CD14-positive monocyte (primary cell): ENCODE results near the gene LMNTD2. TPM values are rescaled to one million over a fixed set of nuclear protein-coding genes. Genes with fewer than 3 reads are reported as not detected.

Source experiments
- DNase-seq, 3 donors: peaks; one replicate each; pipeline ENCODE4 v3.0.0-alpha.2; 2011 to 2022
- H2AFZ ChIP-seq: 2 replicates; pipeline ENCODE4 v1.6.0; 2012; ENCODE audit warnings: mild to moderate bottlenecking, low read depth, low read length, inconsistent platforms; ENCODE audit not compliant: insufficient read depth, poor library complexity, severe bottlenecking
- H3K27ac ChIP-seq, 2 donors: 1 replicate in 1 of 2; 2 replicates in 1 of 2; pipeline ENCODE4 v1.5.1; 2012 to 2013; ENCODE audit warnings: low read length in 2 of 2, control low read depth in 1 of 2, inconsistent platforms in 1 of 2, low read depth in 1 of 2, mild to moderate bottlenecking in 1 of 2
- H3K27me3 ChIP-seq, 2 donors: one replicate each; pipeline versions ENCODE4 v1.6.0 to v1.6.1; 2011 to 2013; ENCODE audit warnings: low read length in 2 of 2; ENCODE audit not compliant: control insufficient read depth in 2 of 2, insufficient read depth in 2 of 2
- H3K36me3 ChIP-seq, 2 donors: replicated peaks in 1 of 2; 1 replicate in 1 of 2; 2 replicates in 1 of 2; pipeline versions ENCODE4 v1.5.1 to v1.6.1; 2012 to 2013; ENCODE audit warnings: low read length in 2 of 2, control low read depth in 1 of 2, inconsistent platforms in 1 of 2, mild to moderate bottlenecking in 1 of 2; ENCODE audit not compliant: insufficient read depth in 2 of 2, control insufficient read depth in 1 of 2
- H3K4me1 ChIP-seq, 2 donors: 1 replicate in 1 of 2; 2 replicates in 1 of 2; pipeline versions ENCODE4 v1.5.1 to v1.6.1; 2012 to 2013; ENCODE audit warnings: low read length in 2 of 2, control low read depth in 1 of 2, inconsistent platforms in 1 of 2, mild to moderate bottlenecking in 1 of 2, moderate library complexity in 1 of 2; ENCODE audit not compliant: insufficient read depth in 2 of 2, control insufficient read depth in 1 of 2
- H3K4me2 ChIP-seq: replicated peaks from 2 replicates; pipeline ENCODE3; 2012; ENCODE audit warnings: low read length, moderate library complexity, mild to moderate bottlenecking; ENCODE audit not compliant: poor library complexity, severe bottlenecking; ENCODE audit errors: extremely low read depth
- H3K4me3 ChIP-seq, 3 experiments: fragments of 200-600 bp in 1 of 3; sonication (generic) in 1 of 3; replicated peaks in 1 of 3; 1 replicate in 2 of 3; 2 replicates in 1 of 3; pipeline ENCODE4 v1.5.1; 2011 to 2013; ENCODE audit warnings: low read length in 3 of 3, mild to moderate bottlenecking in 3 of 3, control low read depth in 2 of 3, low read depth in 2 of 3, inconsistent platforms in 1 of 3, moderate library complexity in 1 of 3
- H3K79me2 ChIP-seq: 2 replicates; pipeline ENCODE4 v1.6.0; 2012; ENCODE audit warnings: mild to moderate bottlenecking, control low read depth, inconsistent platforms, low read length, moderate library complexity; ENCODE audit not compliant: insufficient read depth
- H3K9ac ChIP-seq: 2 replicates; pipeline ENCODE4 v1.6.0; 2017; ENCODE audit warnings: low read length, mild to moderate bottlenecking; ENCODE audit not compliant: insufficient read depth, poor library complexity, severe bottlenecking
- H3K9me3 ChIP-seq, 2 donors: replicated peaks in 1 of 2; 1 replicate in 1 of 2; 2 replicates in 1 of 2; pipeline versions ENCODE4 v1.5.1 to v1.6.1; 2012 to 2013; ENCODE audit warnings: low read length in 2 of 2, control low read depth in 1 of 2; ENCODE audit not compliant: control insufficient read depth in 1 of 2, insufficient read depth in 1 of 2
- H4K20me1 ChIP-seq: 2 replicates; pipeline ENCODE4 v1.6.0; 2012; ENCODE audit warnings: mild to moderate bottlenecking, low read length, control low read depth, moderate library complexity; ENCODE audit not compliant: insufficient read depth
- H3K27ac Mint-ChIP-seq, 7 donors: one replicate each; pipeline ENCODE4 v1.8.0; 2020; ENCODE audit warnings: mild to moderate bottlenecking in 7 of 7, mixed read lengths in 7 of 7, moderate library complexity in 6 of 7, inconsistent platforms in 2 of 7
- H3K27me3 Mint-ChIP-seq, 3 donors: one replicate each; pipeline ENCODE4 v1.8.0; 2021 to 2022; ENCODE audit warnings: low read depth in 3 of 3, mild to moderate bottlenecking in 3 of 3, mixed read lengths in 3 of 3, moderate library complexity in 3 of 3, inconsistent platforms in 1 of 3
- H3K36me3 Mint-ChIP-seq, 2 donors: one replicate each; pipeline ENCODE4 v1.8.0; 2020; ENCODE audit warnings: mixed read lengths in 2 of 2, inconsistent platforms in 1 of 2, mild to moderate bottlenecking in 1 of 2
- H3K4me1 Mint-ChIP-seq: one replicate; pipeline ENCODE4 v1.8.0; 2020; ENCODE audit warnings: mild to moderate bottlenecking, mixed read lengths
- H3K4me3 Mint-ChIP-seq, 2 donors: one replicate each; pipeline ENCODE4 v1.8.0; 2020; ENCODE audit warnings: mild to moderate bottlenecking in 2 of 2, mixed read lengths in 2 of 2, moderate library complexity in 1 of 2
- H3K9me3 Mint-ChIP-seq, 7 donors: one replicate each; pipeline ENCODE4 v1.8.0; 2020 to 2022; ENCODE audit warnings: mixed read lengths in 7 of 7, mild to moderate bottlenecking in 6 of 7, moderate library complexity in 6 of 7, inconsistent platforms in 2 of 7
- CTCF ChIP-seq: fragments of 200-600 bp; IDR thresholded peaks from one replicate; pipeline ENCODE4 v1.8.0; 2022; ENCODE audit warnings: antibody characterized with exemption, mild to moderate bottlenecking
- WGBS: methylation state at CpG from one replicate; pipeline ENCODE4 v1.1.5; 2013; ENCODE audit warnings: missing lambda C conversion rate; ENCODE audit not compliant: insufficient coverage; 5-methylcytosine and 5-hydroxymethylcytosine counted together
- intact Hi-C, 2 donors: fragments of 100-400 bp; cut with micrococcal nuclease; formaldehyde crosslinking; loops; one replicate each; pipeline versions ENCODE4 v1.15.0 to v1.15.1; 2023
- polyA plus RNA-seq, 3 donors: library from polyadenylated mRNA; depleted of rRNA in 1 of 3; unstranded in 2 of 3; stranded (reverse) in 1 of 3; fragments of 300-500 nt in 2 of 3; fragments of >200 nt in 1 of 3; fragmentation: Illumina TruSeq in 2 of 3; gene quantifications; 1 replicate in 2 of 3; 2 replicates in 1 of 3; pipeline ENCODE4 v1.2.3, GENCODE V29; 2012 to 2021

LMNTD2 gene
- polyA plus RNA-seq, 3 donors = 0.67 to 10.6 (median 1.2) TPM

GRCh38 chr11:559020-559620 lies 1.4 kb downstream of the LMNTD2 start:
- Histone ChIP-seq H2AFZ (no peak overlapping the region), H3K4me3 (no peak overlapping the region), H3K27ac (no peak overlapping the region), H3K4me1 (peaks cover 16 to 45% of the 10 kb centered on the region in 2 donors), H3K9ac (no peak overlapping the region), H3K9me3 (peaks cover 0 to 8% of the 10 kb centered on the region in 2 donors), H3K36me3 (peaks cover 0 to 11% of the 10 kb centered on the region in 2 donors), H4K20me1 (peaks cover 20% of the 10 kb centered on the region), H3K79me2 (peaks cover 3% of the 10 kb centered on the region), H3K27me3 (peaks cover 4 to 45% of the 10 kb centered on the region in 2 donors), H3K4me2 (no peak overlapping the region)
- H3K9me3 Mint-ChIP-seq = peaks cover 0 to 10% (median 2%) of the 10 kb centered on the region in 7 donors
- peak overlapping the region in 1 of 2 donors; percentile 53 for H3K4me3 Mint-ChIP-seq
- peaks cover 5 to 9% of the 10 kb centered on the region in 2 donors for H3K36me3 Mint-ChIP-seq
- peaks cover 26 to 55% (median 35%) of the 10 kb centered on the region in 3 donors for H3K27me3 Mint-ChIP-seq
- intact Hi-C loops = no loop called here
- H3K27ac Mint-ChIP-seq = no peak overlapping the region
- no peak for TF ChIP-seq CTCF
- peaks cover 18% of the 10 kb centered on the region for H3K4me1 Mint-ChIP-seq
- DNase-seq = no peak
- 87% methylated on average over 9 of the region's 15 CpGs for WGBS

- TF ChIP-seq CTCF = no peak
- H3K27ac ChIP-seq = no peak overlapping the region
- DNase-seq = no peak
- H2AFZ ChIP-seq = no peak overlapping the region
- H3K4me3 Mint-ChIP-seq = peak overlapping the region in 1 of 2 donors; percentile 53
- no peak overlapping the region for H3K27ac Mint-ChIP-seq
- H3K9me3 ChIP-seq = peaks cover 0 to 8% of the 10 kb centered on the region in 2 donors
- intact Hi-C loops = no loop called here
- peaks cover 1 to 4% of the 10 kb centered on the region in 2 donors for H3K36me3 Mint-ChIP-seq
- peaks cover 15% of the 10 kb centered on the region for H4K20me1 ChIP-seq
- H3K4me1 ChIP-seq = peaks cover 16 to 45% of the 10 kb centered on the region in 2 donors
- peaks cover 28 to 61% (median 41%) of the 10 kb centered on the region in 3 donors for H3K27me3 Mint-ChIP-seq
- peaks cover 0 to 10% (median 2%) of the 10 kb centered on the region in 7 donors for H3K9me3 Mint-ChIP-seq
- H3K4me1 Mint-ChIP-seq = peaks cover 18% of the 10 kb centered on the region
- H3K36me3 ChIP-seq = peaks cover 0 to 5% of the 10 kb centered on the region in 2 donors
- no peak overlapping the region for H3K4me3 ChIP-seq
- H3K79me2 ChIP-seq = peaks cover 3% of the 10 kb centered on the region
- no peak overlapping the region for H3K4me2 ChIP-seq
- 92% methylated on average over 17 of the region's 20 CpGs for WGBS
- H3K27me3 ChIP-seq = peaks cover 4 to 50% of the 10 kb centered on the region in 2 donors
- H3K9ac ChIP-seq = no peak overlapping the region
These were observed 2.0 kb downstream of the LMNTD2 start for GRCh38 chr11:558503-558902.
